ENCODE results near the gene MACROD1. TPM values are rescaled to one million over a fixed set of nuclear protein-coding genes. Genes with fewer than 3 reads are reported as not detected.
"Not testable (repeated sequence)": the region's sequence is repeated elsewhere in the genome, so short reads cannot be mapped to it uniquely, and the experiment has no call there.

Gene MACROD1
- total and polyA plus RNA-seq, 8 donors: 13.5 to 25.1 (median 20.3) TPM

GRCh38 chr11:63974259-63975143 lies 191.4 kb downstream of the MACROD1 start, which contains the start of gene COX8A:
COX8A (plus strand) TSS chr11:63974620; CDS start chr11:63974681, 61 bp downstream.
- ATAC-seq (peak; percentile 97), DNase-seq (peak; percentile 95 to 99 (median 98))
- Histone ChIP-seq H3K9me3 (no peaks in the 10 kb centered on the region), H3K27ac (peak within 1 kb of the TSS; percentile 91 to 96), H3K27me3 (no peaks in the 10 kb centered on the region), H3K36me3 (peaks cover 0 to 20% of the 10 kb centered on the region in 2 donors), H3K4me1 (peaks cover 13 to 29% of the 10 kb centered on the region in 2 donors), H3K4me3 (peak within 1 kb of the TSS; percentile 88 to 93)
- peak in 1 of 2 donors; percentile 6 for TF ChIP-seq CTCF (IDR thresholded peaks at IDR 0.05)
- intact Hi-C loops (cut with DNase I): no loop called here

GRCh38 chr11:63973912-63974258 lies 192.0 kb downstream of the MACROD1 start:
- Histone ChIP-seq H3K4me1 (peaks cover 13 to 29% of the 10 kb centered on the region in 2 donors), H3K27ac (peak overlapping the region in 1 of 2 donors; percentile 96), H3K4me3 (peak overlapping the region in 1 of 2 donors; percentile 93), H3K36me3 (peaks cover 0 to 18% of the 10 kb centered on the region in 2 donors)
- H3K27me3 ChIP-seq; intact Hi-C loops (cut with DNase I); ATAC-seq; H3K9me3 ChIP-seq; DNase-seq: not testable (repeated sequence)

GRCh38 chr11:63970902-63971301 lies 195.0 kb downstream of the MACROD1 start:
- Histone ChIP-seq H3K27ac (no peak overlapping the region), H3K4me3 (no peak overlapping the region), H3K4me1 (peaks cover 7 to 14% of the 10 kb centered on the region in 2 donors), H3K9me3 (no peaks in the 10 kb centered on the region), H3K27me3 (no peaks in the 10 kb centered on the region), H3K36me3 (peaks cover 0 to under 1% of the 10 kb centered on the region in 2 donors)
- TF ChIP-seq CTCF (IDR thresholded peaks at IDR 0.05): no peak
- no peak for ATAC-seq
- intact Hi-C loops (cut with DNase I): no loop called here
- DNase-seq: no peak

GRCh38 chr11:63969461-63969860 lies 196.5 kb downstream of the MACROD1 start:
- Histone ChIP-seq H3K4me3 (no peak overlapping the region), H3K27ac (no peak overlapping the region), H3K4me1 (peaks cover 0 to 3% of the 10 kb centered on the region in 2 donors), H3K9me3 (no peaks in the 10 kb centered on the region), H3K36me3 (no peaks in the 10 kb centered on the region), H3K27me3 (peaks cover 0 to 2% of the 10 kb centered on the region in 2 donors)
- no peak for TF ChIP-seq CTCF (IDR thresholded peaks at IDR 0.05)
- DNase-seq (no peak), ATAC-seq (no peak)
- intact Hi-C loops (cut with DNase I): no loop called here

GRCh38 chr11:63966444-63966843 lies 199.5 kb downstream of the MACROD1 start:
- no peak overlapping the region for H3K27ac ChIP-seq

GRCh38 chr11:63963895-63964294 lies 202.0 kb downstream of the MACROD1 start:
- H3K36me3 ChIP-seq; H3K27ac ChIP-seq; H3K9me3 ChIP-seq; H3K4me3 ChIP-seq; ATAC-seq; DNase-seq; H3K4me1 ChIP-seq; intact Hi-C loops (cut with DNase I): not testable (repeated sequence)
- peaks cover 0 to 22% of the 10 kb centered on the region in 2 donors for H3K27me3 ChIP-seq

More at GRCh38 chr11:63966444-63966843, 199.5 kb downstream of the MACROD1 start:
- no peak for DNase-seq
- no peak for TF ChIP-seq CTCF (IDR thresholded peaks at IDR 0.05)
- no peaks in the 10 kb centered on the region for H3K4me1 ChIP-seq
- no peak for ATAC-seq
- intact Hi-C loops (cut with DNase I): no loop called here
- peaks cover 0 to 16% of the 10 kb centered on the region in 2 donors for H3K27me3 ChIP-seq
- no peaks in the 10 kb centered on the region for H3K36me3 ChIP-seq
- no peak overlapping the region for H3K4me3 ChIP-seq
- no peaks in the 10 kb centered on the region for H3K9me3 ChIP-seq
